KG1 (cell line): ENCODE data around the gene SHROOM3.

Experiments used
- DNase-seq: peaks from one replicate; lab custom pipeline; 2025; lab: John Stamatoyannopoulos, UW

Gene SHROOM3

GRCh38 chr4:76624931-76625715, 190.1 kb downstream of the SHROOM3 start:
- no peak for DNase-seq

DNA sequence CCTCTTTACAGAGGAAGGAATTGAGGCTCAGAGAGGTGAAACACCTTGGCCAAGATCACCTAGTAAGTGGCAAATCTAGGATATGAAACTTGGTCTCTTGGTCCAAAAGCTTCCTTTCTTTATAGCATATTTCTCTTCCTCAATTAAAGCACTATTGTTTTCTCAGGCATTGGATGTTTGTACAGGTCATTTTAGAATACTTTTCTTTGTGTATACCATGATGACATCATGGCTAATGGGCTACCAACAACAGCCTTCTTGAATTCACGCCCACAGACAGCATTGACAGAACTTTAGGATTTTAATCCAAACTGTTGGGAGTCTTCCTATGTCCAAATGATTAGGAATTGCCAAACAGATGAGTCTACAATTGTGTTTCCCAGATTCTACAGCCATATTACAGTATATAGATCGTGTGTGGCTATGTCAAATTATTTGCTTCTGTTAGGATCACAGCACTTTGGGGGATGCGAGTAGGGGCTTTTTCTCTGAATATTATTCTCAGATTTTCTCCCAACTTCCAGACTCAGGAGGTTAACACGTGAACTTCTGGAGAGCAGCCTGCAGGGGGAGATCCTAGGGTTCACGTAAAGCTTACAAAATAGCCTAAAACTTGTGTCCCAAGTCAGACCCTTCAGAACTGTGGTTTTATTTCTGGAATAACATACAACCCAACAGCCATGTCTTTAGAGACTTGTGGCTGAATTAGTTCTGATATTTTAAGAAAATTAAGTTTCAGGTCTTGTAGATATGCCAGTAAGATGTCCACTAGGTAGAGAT, 191.8 kb downstream of the SHROOM3 start:
- DNase-seq: no peak

- DNase-seq: no peak
These were observed 193.2 kb downstream of the SHROOM3 start for GRCh38 chr4:76628251-76628650.

GRCh38 chr4:76630741-76631140, 195.7 kb downstream of the SHROOM3 start:
- no peak for DNase-seq

DNA sequence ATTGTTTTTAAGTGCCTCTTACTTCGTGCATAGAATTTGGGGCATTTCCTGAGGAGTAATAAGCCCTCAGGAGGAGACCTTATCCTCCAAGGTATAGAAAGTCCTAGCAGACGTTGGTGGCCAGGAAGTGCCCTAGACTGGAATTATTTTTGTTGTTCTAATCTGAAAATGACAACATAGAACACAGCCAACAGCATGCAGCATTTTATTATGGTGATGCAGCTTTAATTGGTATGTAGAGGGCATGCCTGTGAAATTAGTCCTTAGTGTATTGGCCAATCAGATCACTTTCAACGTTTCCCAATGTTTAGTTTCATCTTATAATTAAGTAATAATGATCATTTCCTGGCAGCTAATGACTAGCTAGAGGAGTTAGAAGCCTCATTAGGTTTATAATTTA, 199.2 kb downstream of the SHROOM3 start:
- DNase-seq: no peak

- DNase-seq: no peak
These were observed 202.8 kb downstream of the SHROOM3 start for GRCh38 chr4:76637712-76638361.

DNA sequence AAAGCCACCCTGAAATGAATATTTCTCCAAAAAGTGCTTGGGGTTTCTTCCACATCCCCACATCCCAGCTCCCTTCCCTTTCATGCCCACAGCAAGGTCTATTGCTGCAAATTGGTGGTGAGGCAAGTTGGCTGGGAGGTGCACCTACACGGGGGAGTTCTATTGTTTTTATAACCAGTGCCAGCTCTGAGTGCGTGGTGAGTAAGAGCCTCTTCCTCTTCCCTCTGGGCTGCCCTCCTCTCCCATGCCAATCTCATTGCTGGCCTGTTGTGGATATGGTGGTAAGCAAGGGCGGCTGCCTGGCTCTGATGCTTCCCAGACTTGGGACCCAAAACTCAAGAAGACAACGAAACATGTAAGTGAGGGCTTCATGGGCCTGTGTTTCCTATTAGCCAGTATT, 204.3 kb downstream of the SHROOM3 start:
- no peak for DNase-seq

GRCh38 chr4:76640353-76640910, 205.4 kb downstream of the SHROOM3 start:
- no peak for DNase-seq

- no peak for DNase-seq
These were observed 206.3 kb downstream of the SHROOM3 start for GRCh38 chr4:76641351-76641750.

GRCh38 chr4:76641758-76642157, 206.7 kb downstream of the SHROOM3 start:
- no peak for DNase-seq

- no peak for DNase-seq
These were observed 209.9 kb downstream of the SHROOM3 start for GRCh38 chr4:76644831-76645485.

DNA sequence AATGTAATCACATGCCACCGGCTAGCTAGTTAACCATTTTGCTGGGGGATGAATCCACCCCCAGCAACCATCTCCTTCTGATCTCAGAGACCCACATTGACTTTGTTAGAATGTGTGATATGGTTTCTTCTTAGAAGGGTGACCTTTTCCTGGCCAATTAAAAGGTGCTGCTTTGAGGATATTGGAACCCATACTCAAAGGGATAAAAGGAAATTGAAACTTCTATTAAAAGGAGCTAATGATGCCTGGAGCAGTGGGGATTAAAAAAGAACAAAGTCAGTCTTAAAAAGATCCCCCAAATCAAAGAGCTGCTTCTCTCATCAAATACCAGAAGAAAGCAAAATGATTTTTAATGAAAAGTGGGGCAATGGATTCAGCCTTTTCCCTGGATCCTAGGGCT, 214.1 kb downstream of the SHROOM3 start:
- no peak for DNase-seq

DNA sequence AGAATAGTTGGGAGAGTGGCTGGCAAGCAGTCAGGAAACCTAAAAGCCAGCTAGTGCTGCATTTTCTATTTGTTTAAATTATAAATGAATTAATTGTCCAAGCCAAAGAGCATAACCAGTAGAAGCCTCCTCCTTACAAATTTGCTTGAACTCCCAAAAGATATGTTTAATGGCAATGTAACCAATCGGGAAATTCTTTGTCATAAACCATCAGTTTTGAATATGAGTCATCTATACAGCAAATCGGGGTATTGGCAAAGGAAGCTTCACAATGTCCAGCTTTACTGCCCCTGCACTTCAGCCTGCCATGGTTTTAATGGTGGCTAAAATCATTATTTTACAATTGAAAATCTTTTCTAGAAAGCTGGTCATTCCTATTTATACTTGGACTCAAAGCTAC, 216.6 kb downstream of the SHROOM3 start:
- no peak for DNase-seq

GRCh38 chr4:76652389-76652788, 217.4 kb downstream of the SHROOM3 start:
- DNase-seq: no peak

DNA sequence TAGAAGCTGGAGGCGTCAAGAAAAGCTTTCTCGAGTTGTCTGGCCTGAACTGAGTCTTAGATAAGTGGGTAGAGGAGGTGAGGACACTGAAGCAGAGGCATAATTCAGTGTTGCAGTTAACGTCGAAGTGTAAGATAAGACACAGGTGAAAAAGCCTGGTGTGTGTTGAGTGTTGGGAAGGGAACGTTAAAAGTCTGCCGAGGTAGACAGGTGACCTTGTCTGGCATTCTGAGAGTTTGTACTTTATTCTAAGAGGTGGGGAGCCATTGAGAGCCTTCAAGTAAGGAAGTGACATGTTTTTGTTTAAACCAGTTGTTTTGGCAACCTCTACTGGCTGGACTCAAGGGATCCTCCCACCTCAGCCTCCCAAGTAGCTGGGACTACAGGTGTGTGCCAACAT, 219.1 kb downstream of the SHROOM3 start:
- no peak for DNase-seq

DNA sequence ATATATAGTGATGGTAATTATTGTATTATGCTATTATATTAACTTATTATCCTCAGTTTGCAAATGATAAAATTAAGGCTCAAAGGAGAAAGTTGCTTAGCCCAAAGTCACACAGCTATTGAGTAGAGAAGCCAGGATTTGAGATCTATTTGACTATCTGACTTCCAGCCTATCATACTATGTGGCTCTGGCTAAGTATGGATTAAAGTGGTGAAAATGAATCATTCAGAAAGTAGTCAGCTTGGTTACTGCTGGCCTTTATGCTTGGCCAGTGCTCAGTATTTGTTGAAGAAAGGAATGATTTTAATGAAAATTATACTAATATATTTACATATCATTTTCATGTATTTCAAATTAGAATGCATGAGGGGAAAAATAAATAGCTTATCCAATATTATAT, 219.8 kb downstream of the SHROOM3 start:
- DNase-seq: no peak

- DNase-seq: no peak
These were observed 220.8 kb downstream of the SHROOM3 start for GRCh38 chr4:76655566-76656479.

- DNase-seq: no peak
These were observed 222.4 kb downstream of the SHROOM3 start for GRCh38 chr4:76657443-76657842.

DNA sequence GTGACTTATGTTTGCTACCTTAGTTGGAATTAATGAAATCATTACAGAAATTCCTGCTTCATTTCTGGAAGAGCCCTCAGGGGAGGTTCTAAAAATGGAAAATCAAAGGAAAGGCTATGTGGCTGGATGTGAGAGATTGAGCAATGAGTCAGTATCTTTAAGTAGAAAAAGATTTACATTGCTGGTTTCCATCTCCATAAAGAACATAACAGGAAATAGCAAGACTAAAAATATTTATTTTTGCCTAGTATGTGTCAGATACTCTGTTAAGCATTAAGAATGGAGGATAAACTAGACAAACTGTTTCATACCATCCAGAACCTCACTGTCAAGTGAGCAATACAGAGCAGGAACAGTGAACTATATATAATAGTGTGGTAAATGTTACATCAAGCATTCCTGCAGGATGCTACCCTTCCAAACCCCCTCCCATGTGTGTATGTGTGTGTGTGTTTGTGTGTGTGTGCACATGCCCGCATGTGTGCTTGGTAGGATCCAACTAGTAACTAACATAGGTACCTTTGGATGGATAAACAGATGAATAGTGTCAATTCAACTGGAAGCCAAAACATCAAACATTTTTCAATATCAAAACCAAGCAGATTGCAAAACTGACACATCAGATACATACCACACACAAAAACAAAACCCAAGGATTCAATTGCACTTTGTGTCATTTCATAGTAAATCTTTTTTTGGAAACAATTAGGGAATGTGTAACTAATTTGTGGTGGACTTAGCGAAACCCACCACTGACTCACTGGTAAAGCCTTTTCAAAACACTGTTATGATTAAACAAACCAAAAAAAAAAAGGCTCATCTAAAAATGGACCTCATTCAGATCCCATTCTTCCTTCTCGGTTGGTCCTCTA, 223.4 kb downstream of the SHROOM3 start:
- DNase-seq: no peak

GRCh38 chr4:76659103-76659490, 224.1 kb downstream of the SHROOM3 start:
- DNase-seq: no peak
